Measurements from ENCODE around the gene ZMIZ1.

GRCh38 chr10:79329529-79329928 lies 260.8 kb downstream of the ZMIZ1 start:
- no peak for TF ChIP-seq CTCF (IDR thresholded peaks at IDR 0.05; ENCODE audit: poor library complexity, severe bottlenecking)
- TF ChIP-seq EZH2 (IDR thresholded peaks at IDR 0.05; ENCODE audit: borderline replicate concordance, insufficient read depth, low read length, poor library complexity, severe bottlenecking): no peak
- no peak for TF ChIP-seq POLR2AphosphoS5 (IDR thresholded peaks at IDR 0.05)
- TF ChIP-seq RAD21 (conservative IDR thresholded peaks at IDR 0.05): no peak
